Measurements from ENCODE around the gene CFAP54.

CFAP54 gene

GRCh38 chr12:96828169-96828789, 338.9 kb downstream of the CFAP54 start:
- ATAC-seq, result no peak
- TF ChIP-seq GLIS3 (CRISPR knock-in tag; IDR thresholded peaks at IDR 0.05), result no peak
- TF ChIP-seq OSR1 (CRISPR knock-in tag; IDR thresholded peaks at IDR 0.05), result no peak
- no peak for TF ChIP-seq ZNF8 (CRISPR knock-in tag; IDR thresholded peaks at IDR 0.05)
- no peak for TF ChIP-seq PPARA (CRISPR knock-in tag; IDR thresholded peaks at IDR 0.05; ENCODE audit: borderline replicate concordance)
- TF ChIP-seq SNAI2 (CRISPR knock-in tag; IDR thresholded peaks at IDR 0.05), result no peak

GRCh38 chr12:96829354-96829753, 340.0 kb downstream of the CFAP54 start:
- no peak for ATAC-seq
- TF ChIP-seq ZNF8 (CRISPR knock-in tag; IDR thresholded peaks at IDR 0.05) (no peak), CSRNP3 (CRISPR knock-in tag; IDR thresholded peaks at IDR 0.05) (no peak), TSHZ2 (CRISPR knock-in tag; IDR thresholded peaks at IDR 0.05) (no peak), CREB5 (CRISPR knock-in tag; IDR thresholded peaks at IDR 0.05; ENCODE audit: low read depth) (no peak), ARNTL (CRISPR knock-in tag; IDR thresholded peaks at IDR 0.05; ENCODE audit: borderline replicate concordance, low read depth) (no peak)

GRCh38 chr12:96831346-96831745, 342.0 kb downstream of the CFAP54 start:
- ATAC-seq, result no peak
- TF ChIP-seq PPARA (CRISPR knock-in tag; IDR thresholded peaks at IDR 0.05; ENCODE audit: borderline replicate concordance), result no peak
- no peak for TF ChIP-seq TSHZ2 (CRISPR knock-in tag; IDR thresholded peaks at IDR 0.05)
- no peak for TF ChIP-seq ISL1 (CRISPR knock-in tag; IDR thresholded peaks at IDR 0.05)
- no peak for TF ChIP-seq CSDC2 (CRISPR knock-in tag; IDR thresholded peaks at IDR 0.05)
- TF ChIP-seq RARB (CRISPR knock-in tag; IDR thresholded peaks at IDR 0.05), result no peak
- TF ChIP-seq ZFP30 (CRISPR knock-in tag; IDR thresholded peaks at IDR 0.05), result no peak
- no peak for TF ChIP-seq TOX (CRISPR knock-in tag; IDR thresholded peaks at IDR 0.05; ENCODE audit: borderline replicate concordance)
- no peak for TF ChIP-seq ESRRG (CRISPR knock-in tag; IDR thresholded peaks at IDR 0.05)
- no peak for TF ChIP-seq BACH2 (CRISPR knock-in tag; IDR thresholded peaks at IDR 0.05; ENCODE audit: borderline replicate concordance)
- TF ChIP-seq CSRNP3 (CRISPR knock-in tag; IDR thresholded peaks at IDR 0.05), result no peak
- no peak for TF ChIP-seq ZNF565 (CRISPR knock-in tag; conservative IDR thresholded peaks at IDR 0.05; ENCODE audit: low read depth)
- no peak for TF ChIP-seq TCF4 (CRISPR knock-in tag; IDR thresholded peaks at IDR 0.05; ENCODE audit: borderline replicate concordance)
- no peak for TF ChIP-seq PATZ1 (CRISPR knock-in tag; IDR thresholded peaks at IDR 0.05; ENCODE audit: borderline replicate concordance)
- TF ChIP-seq ZFP3 (CRISPR knock-in tag; IDR thresholded peaks at IDR 0.05), result no peak
- TF ChIP-seq ARNTL (CRISPR knock-in tag; IDR thresholded peaks at IDR 0.05; ENCODE audit: borderline replicate concordance, low read depth), result no peak
- no peak for TF ChIP-seq ZNF70 (CRISPR knock-in tag; IDR thresholded peaks at IDR 0.05)
- no peak for TF ChIP-seq CREB5 (CRISPR knock-in tag; IDR thresholded peaks at IDR 0.05; ENCODE audit: low read depth)
- TF ChIP-seq SNAI2 (CRISPR knock-in tag; IDR thresholded peaks at IDR 0.05), result no peak
- no peak for TF ChIP-seq GLIS3 (CRISPR knock-in tag; IDR thresholded peaks at IDR 0.05)

All from SK-N-SH treated with all-trans-retinoic acid at 6 μM for 48 hours (cell line).